Middle frontal gyrus (tissue), 1 donor: ENCODE data around the gene MFSD11.
"Not testable (repeated sequence)": the region's sequence is repeated elsewhere in the genome, so short reads cannot be mapped to it uniquely, and the experiment has no call there.

Source experiments
- DNase-seq: peaks from one replicate; pipeline ENCODE4 v3.0.0-alpha.2; 2015; ENCODE audit warnings: low spot score; ENCODE audit errors: extremely low spot score

MFSD11 gene

DNA sequence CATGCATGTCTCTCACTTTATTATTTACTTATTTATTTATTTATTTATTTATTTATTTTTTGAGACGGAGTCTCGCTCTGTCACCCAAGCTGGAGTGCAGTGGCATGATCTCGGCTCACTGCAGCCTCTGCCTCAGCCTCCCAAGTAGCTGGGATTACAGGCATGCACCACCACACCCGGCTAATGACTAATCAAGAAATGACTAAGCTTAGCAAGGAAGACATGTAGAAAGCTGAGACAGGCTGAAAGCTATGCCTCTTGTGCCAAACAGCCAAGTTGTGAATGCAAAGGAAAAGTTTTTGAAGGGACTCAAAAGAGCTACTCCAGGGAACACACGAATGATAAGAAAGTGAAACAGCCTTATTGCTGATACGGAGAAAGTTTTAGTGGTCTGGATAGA lies 7.9 kb downstream of the MFSD11 start:
- not testable (repeated sequence) for DNase-seq

DNA sequence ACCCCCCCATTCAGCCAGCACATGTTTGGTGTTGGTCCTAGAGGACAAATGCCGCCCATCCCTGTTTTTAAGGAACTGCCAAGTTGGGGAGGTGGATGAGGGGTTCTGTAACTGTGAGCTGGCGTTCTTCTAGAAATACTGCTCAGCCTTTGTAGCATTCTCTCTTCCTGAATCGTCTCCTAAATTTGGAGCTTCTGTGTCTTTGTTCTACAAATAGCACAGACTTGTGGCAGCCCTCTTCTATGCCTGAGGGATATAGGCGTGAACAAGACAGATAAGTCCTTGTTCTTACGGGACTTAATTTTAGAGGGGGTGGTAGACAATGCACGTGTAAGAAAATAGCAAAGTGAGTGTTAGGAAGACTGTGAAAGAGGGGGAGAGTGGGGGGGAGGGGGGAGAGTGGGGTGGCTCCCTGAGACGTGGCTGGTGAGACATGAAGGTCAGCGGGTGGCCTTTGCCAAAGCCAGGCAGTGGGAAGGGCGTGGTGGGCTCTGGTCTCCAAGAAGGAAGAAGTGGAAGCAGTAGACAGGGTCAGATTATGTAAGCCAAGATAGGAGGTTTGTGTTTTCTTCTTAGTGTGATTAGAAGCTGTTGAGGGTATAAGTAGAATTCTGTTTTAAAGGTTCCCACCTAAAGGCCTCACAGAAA lies 9.9 kb downstream of the MFSD11 start:
- no peak for DNase-seq

DNA sequence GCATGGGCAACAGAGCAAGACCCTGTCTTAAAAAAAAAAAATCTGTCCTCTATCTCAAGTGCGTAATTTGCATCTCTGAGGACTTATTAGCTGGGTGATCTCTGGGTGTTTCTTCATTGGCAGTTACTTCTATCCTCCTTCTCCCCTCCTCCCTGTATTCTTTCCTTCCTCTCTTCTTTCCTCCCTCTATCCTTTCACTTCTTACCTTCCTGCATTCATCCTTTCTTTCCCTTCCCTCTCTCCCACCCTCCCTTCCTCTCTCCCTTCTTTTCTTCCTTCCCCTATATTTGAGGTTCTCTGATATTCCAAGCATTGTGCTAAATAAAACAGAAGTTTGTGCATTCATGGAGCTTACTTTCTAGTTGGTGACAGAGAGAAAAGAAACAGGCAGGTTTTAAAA lies 10.7 kb downstream of the MFSD11 start:
- no peak for DNase-seq

DNA sequence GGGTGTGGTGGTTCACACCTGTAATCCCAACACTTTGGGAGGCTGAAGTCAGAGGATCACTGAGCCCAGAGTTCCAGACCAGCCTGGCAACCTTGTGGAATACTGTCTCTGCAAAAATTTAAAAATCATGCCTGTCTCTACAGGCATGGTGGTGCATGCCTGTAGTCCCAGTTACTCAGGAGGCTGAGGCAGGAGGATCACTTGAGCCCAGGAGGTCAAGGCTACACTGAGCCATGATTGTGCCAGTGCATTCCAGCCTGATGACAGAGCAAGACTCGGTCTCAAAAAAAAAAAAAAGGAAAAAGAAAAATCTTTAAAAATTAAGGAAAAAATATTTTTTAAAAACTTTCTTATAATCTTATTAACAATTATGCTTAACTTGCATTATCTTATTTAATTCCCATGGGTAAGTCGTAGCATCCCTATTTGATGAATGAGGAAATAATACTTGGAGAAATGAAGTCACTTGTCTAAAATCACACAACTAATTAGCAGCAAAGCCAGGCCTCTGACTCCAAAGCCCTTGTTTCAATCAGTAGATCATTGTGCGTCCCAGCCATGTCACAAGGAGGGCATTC lies 13.6 kb downstream of the MFSD11 start:
- no peak for DNase-seq

DNA sequence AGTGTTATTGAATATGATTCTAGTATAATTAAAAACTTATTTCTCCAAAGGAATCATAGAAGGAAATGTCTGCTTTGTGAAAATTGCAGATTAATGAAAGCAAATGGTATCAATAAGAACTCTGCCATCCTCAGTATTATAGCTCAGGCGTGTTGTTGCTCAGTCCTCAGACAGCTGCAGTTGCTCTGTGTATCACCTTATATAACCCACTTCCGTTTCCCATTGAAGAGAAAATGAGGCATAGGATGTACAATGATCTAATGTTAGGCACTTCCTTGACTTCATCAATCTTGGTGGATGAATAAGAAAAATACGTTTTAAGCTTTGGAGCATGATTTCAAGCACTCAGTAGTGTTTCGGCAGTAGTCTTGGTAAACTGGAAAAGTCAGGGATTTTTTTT lies 14.1 kb downstream of the MFSD11 start:
- DNase-seq: no peak

DNA sequence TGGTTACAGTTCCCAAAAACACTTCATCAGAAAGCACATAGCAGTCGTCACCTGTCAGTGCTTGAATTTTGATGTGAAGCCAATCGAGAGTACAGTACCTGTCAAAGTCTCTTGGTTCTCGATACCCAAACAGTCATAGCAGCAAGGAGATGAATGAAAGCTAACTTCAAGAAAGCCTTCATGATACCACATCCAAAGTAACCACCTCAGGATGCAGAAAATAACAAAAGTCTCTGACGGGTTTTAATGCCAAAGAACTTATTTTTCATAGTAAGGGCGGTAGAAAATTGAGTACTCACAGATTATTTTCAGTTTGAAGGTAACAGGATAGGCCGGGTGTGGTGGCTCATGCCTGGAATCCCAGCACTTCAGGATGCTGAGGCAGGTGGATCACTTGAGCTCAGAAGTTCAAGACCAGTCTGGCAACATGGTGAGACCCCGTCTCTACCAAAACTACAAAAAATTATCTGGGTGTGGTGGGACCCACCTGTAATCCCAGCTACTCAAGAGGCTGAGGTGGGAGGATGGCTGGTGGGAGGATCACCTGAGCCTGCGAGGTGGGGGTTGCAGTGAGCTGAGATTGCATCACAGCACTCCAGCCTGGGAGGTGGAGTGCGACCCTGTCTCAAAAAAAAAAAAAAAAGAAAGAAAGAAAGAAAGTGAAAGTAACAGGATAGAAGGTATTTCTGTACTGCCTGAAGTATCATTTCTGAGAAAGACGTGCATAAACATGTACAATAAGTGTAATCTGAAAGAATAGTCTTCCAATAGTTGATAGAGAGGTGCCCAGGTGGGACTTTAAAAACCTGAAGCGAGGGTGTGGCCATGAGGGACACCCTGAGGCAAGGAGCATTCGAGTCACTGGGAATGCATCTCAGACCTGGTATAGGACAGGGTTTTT lies 15.4 kb downstream of the MFSD11 start:
- no peak for DNase-seq

DNA sequence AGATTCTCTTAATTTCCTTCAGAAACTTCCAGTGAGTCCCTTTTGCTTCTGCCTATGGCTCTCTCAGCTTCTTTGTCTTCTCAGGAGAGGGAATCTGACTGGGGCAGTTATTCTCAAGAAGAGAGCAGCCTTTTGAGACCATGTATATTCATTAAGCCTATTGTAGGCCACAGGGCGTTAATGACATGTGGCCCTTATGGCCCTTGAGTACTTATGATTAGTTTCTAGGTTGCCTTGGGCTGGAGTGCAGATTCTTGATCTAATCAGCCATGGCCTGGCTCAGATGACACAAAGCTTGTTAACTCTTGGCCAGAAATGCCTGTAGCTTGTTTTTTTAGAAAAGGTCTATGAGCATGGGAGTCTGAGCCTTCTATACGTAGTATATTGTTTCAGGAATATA lies 17.4 kb downstream of the MFSD11 start:
- no peak for DNase-seq

DNA sequence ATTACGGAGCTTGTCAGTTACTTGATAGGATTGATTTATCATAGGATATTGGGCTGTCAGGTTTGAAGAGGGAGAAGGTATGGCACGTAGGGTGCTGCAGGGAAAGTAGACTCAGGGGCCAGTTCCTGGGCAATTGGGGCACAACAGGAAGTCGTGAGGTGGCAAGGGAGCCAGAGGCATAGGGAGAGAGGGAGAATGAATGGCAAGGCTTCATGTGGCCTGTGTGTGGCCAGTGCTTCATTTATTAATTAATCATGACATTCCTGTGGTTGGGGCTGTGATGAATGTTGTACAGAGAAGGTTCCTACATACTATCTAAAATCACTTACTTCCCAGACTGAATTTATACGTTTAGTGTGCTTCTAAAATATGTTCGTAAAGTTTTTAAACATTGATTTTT lies 19.3 kb downstream of the MFSD11 start:
- DNase-seq: no peak

DNA sequence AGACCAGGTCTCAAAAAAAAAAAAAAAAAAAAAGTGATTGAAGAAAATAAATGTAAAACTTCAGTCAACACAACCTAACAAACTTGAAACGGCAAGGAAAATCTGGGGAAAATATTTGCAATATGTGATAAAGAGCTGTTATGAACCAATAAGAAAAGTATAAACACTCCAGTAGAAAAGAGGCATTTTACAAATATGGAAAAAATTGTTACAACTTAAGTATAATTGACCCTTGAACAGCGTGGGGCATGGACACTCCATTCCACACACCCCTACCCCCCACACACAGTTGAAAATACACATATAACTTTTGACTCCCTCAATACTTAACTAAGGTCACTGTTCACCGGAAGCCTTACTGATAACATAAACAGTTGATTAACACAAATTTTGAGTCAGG lies 20.7 kb downstream of the MFSD11 start:
- DNase-seq: no peak

DNA sequence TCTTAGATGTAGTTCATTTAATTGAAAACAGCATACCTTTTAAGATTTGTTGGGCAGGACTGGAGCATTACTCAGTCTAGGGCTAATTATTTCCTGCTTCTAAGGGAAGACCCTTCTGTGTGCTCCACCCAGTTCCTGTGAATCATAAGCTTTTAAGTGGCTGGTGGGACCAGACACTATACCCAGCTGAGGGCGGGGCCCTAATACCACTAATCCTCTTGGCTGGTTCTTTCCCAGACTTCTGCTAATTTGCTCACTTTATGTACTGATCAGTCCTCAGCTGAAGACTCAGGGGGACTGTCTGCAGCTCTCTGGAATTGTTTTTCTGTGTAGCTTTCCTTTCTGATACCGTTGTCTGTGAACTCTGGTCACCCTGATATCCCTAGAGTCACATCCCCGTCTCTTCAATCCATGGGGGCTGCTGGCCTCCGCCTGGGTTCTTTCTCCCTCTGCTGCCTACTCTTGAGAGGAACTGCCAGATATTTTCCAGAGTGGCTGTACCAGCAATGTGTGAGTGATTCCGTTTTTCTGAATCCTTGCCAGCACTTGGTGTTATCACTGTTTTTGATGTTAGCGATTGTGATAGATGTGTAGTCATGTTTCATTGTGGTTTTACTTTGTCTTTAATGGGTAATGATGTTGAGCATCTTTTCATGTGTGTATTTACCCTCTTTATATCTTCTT lies 35.1 kb downstream of the MFSD11 start:
- no peak for DNase-seq

DNA sequence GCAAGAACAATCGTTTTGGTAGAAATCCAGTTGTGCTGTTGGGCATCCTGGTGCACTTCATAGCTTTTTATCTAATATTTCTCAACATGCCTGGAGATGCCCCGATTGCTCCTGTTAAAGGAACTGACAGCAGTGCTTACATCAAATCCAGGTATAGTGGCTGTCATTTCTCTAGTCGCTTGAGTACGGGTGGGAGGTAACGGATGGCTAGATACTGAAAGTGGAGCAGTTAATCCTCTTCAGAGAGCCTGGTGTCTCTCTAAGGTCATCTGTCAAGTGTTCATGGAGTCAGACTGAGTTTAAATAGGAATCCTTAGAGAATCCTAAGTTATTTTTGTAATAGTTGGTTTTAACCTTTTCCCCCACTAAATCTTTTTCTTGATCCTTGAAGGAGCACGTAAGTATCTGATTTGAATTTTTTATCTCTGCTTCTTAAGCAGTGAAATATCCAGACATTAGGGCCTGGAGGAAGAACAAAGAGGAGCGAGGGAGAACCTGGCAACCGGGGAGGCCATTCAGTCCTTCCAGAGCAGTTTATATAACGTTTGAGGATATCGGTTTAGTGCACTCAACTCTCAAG lies 37.2 kb downstream of the MFSD11 start:
- DNase-seq: no peak

DNA sequence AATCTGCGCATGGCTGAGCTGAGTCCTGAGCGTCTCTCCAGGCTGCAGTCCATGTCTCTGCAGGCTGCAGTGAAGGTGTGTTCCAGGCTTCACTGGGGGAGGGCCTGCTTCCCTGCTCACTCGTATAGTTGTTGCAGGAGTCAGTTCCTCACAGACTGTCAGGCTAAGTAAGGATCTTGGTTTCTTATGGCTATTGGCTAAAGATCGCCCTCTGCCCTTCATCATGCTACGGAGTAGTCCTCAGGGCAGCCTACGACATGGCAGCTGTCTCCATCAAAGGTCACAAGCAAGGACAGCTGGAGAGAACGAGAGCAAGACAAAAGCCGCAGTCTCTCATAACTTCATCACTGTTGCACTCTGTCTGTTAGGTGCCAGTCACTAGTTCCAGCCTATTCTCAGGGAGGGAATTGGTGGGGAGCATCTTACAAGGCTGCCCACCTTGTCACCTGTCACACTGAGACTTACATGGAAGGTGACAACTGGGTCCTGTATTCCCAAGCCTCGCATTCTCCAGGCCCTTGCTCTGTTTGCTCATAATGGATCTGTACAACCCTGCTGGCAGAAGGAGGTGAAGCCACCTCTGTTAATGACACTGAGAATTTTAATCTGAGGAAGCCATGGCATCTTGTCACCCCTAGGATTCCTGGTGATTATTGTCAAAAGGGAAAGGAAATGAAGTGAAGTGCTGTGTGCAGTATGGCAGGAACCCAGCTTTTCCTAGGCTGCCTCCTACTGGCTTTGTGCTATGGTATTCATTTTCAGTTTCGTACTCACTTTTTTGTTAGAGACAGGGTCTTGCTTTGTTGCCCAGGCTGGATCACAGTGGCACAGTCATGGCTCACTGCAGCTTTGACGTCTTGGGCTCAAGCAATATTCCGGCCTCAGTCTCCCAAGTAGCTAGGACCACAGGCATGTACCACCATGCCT lies 43.4 kb downstream of the MFSD11 start:
- no peak for DNase-seq

DNA sequence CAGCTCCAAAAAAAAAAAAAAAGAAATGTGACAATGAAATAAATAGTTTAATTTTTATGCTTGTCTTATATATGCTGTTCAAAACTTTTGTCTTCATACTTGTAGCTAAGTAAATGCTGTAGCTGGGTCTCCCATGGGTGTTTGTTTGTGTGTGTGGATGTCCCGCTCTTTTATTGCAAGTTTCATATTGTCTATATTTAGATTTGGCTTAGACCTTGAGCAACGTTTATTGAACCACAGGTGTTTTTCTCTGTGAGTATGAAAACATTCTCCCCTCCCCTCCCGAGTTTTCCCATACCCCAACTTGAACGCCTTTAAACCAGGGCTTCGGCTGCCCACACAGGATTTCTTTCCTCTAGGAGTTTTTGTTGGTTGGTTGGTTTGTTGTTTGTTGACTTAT lies 45.2 kb downstream of the MFSD11 start:
- DNase-seq: no peak

DNA sequence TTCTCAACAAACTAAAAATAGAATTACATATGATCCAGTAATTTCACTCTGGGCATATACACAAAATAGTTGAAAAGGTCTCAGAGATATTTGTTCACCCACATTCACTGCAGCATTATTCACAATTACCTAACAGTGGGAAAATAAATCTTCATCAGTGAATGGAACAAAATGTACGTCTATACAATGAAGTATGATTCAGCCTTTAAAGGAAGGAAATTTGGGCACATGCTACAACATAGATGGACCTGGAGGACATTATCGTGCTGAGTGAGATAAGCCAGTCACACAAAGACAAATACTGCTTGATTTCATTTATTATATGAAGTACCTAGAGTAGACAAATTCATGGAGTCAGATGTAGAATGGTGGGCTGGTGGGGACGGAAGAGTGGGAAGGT lies 47.0 kb downstream of the MFSD11 start:
- no peak for DNase-seq

DNA sequence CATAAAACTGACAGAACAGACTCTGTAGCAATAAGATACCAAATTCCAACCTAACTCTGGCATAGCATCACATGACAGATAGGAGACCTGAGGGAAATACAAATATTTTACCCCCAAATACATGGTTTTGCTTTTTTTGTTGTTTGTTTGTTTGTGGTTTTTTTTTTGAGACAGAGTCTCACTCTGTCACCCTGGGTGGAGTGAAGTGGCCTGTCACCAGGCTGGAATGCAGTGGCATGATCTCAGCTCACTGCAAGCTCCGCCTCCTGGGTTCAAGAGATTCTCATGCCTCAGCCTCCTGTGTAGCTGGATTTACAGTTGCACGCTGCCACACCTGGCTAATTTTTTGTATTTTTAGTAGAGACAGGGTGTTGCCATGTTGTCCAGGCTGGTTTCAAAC lies 49.9 kb downstream of the MFSD11 start:
- not testable (repeated sequence) for DNase-seq

DNA sequence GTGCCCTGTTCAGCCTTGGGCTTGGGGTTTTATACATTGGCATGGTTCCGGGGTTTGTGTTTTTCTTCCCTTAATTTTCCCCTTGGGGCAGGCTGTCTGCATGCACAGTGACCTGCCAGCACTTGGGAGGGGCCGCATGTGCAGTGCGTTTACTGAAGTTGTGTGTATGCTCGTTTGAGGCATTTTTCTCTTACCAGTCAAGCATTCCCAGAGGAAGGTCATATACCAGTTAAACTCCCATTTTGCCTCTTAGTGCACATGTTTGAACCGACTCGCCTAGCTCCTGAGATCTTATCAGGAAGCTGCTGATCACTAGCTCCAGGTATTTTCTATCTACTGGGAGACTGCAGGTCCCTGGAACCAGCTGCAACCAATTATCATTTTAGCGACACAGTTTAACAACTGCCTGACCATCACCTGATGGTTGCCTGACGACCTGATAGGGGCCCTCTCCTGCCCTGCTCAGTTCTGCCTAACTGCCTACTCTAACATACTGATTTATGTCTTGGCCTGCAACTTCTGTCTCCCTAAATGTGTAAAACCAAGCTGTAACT lies 51.4 kb downstream of the MFSD11 start:
- no peak for DNase-seq

DNA sequence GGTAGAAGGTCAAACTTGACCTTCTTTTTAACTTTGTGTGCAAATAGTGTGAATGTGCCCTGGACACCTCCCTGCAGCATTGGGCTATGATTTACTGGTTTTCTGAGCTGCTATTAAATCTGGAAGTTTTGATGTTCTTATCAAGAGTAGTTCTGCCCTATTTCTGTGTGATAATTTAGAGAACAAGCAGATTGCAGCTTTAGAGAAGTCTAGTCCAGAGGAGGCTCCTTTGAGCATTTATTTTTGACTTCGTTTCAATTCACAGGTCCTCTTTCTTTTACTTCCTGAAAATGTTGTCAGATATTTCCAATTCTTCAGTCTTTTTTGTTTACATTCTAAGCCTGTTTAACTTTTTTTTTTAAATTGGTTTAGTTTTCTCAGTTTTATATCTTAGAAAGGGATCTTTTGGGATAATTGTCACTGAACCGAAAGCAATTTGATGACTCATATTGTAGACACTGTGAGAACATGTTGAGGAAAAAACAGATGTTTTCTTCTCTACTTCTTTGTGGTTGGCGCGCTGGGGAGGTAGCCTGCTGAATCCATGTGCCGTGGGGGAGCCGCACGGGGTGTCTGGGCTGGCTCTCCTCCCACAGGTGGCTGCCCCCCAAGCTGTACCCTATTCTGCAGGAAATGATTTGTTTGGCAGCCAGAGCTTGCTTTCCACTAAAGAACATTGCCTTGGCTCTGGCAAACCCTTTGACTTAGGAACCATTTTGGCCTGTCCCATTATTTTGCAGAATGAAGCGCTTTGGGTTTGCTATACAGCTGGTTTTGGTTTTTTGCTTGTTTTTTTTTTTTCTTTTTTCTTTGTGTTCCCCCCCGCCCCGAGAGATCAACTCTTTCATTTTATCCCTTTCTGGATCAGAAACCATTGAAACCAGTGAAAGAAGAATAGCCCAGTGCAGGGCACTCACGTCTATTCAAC lies 53.4 kb downstream of the MFSD11 start:
- DNase-seq: no peak

DNA sequence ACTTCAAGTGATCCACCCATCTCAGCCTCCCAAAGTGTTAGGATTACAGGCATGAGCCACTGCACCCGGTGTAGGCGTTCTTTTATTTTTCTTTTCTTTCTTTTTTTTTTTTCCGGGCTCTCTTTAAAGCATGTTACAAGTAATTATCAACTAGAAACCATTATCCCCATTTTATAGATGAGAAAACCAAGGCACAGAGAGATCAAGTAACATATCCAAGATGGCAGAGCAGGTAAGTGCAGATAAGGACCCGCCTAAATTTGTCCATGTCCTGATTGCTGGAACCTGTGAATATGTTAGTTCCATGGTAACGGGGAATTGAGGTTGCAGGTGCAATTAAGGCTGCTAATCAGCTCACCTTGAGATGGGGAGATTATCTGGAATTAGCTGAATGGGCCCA lies 54.4 kb downstream of the MFSD11 start:
- no peak for DNase-seq

DNA sequence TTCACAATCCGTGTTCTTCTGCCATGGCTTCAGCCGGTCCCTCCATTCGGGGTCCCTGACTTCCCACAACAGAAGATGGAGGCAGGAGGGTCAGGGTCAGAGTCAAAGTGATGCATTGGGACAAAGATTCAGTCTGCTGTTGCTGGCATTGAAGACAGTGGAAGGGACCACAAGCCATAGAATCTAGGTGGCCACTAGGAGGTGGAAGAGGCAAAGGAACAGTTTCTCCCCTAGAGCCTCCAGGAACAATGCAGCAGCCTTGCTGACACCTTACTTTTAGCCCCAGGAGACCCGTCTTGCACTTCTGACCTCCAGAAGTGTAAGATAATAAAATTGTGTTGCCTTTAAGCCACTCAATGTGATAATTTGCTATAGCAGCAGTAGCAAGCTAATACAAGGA lies 55.9 kb downstream of the MFSD11 start:
- no peak for DNase-seq
